Panc1 (cell line): ENCODE measurements around the gene LETMD1. TPM values are rescaled to one million over a fixed set of nuclear protein-coding genes. Genes with fewer than 3 reads are reported as not detected.
A peak's percentile ranks its signal among the peaks of the same experiment; 100 is the strongest.
"Not testable (repeated sequence)": the region's sequence is repeated elsewhere in the genome, so short reads cannot be mapped to it uniquely, and the experiment has no call there.

Experiments
- ATAC-seq: fragments of 200-7000 bp; cut with Tn5 transposase; 2 replicates; pipeline ENCODE4 v1.9.1; 2020; ENCODE audit warnings: mild to moderate bottlenecking, moderate library complexity
- BruUV-seq: library from RNA; stranded (reverse); fragments of 400-500 nt; replicated peaks from 2 replicates; lab custom pipeline; 2021; lab: Mats Ljungman, UMichigan
- CTCF ChIA-PET: fragments of 300-600 bp; sonication (Branson Sonifier 250); formaldehyde crosslinking; loops from one replicate; lab custom pipeline; 2022; ENCODE audit warnings: antibody characterized with exemption; lab: Charles Lee
- POLR2A ChIA-PET: fragments of 300-600 bp; sonication (Branson Sonifier 250); formaldehyde crosslinking; loops from one replicate; lab custom pipeline; 2022; ENCODE audit warnings: antibody characterized with exemption; lab: Charles Lee
- DNase-seq: peaks from one replicate; pipeline ENCODE4 v3.0.0-alpha.2; 2010; ENCODE audit warnings: low read depth, low spot score
- H3K27ac ChIP-seq: 2 replicates; pipeline ENCODE4 v1.5.1; 2011; ENCODE audit warnings: mild to moderate bottlenecking, low read length, inconsistent platforms
- H3K27me3 ChIP-seq: fragments of 200-500 bp; sonication (Bioruptor generic); 2 replicates; pipeline ENCODE4 v1.6.0; 2014; ENCODE audit warnings: low read length, inconsistent platforms; ENCODE audit not compliant: control insufficient read depth, insufficient read depth
- H3K36me3 ChIP-seq: fragments of 200-500 bp; sonication (Bioruptor generic); 2 replicates; pipeline ENCODE4 v1.5.1; 2014; ENCODE audit warnings: inconsistent platforms, mild to moderate bottlenecking, low read length, moderate library complexity; ENCODE audit not compliant: control insufficient read depth, insufficient read depth
- H3K4me1 ChIP-seq: 2 replicates; pipeline ENCODE4 v1.5.1; 2011; ENCODE audit warnings: inconsistent platforms, mild to moderate bottlenecking, low read length, moderate library complexity; ENCODE audit not compliant: control insufficient read depth, insufficient read depth
- H3K4me3 ChIP-seq, 2 experiments: 2 replicates each; pipeline ENCODE4 v1.5.1; 2011 to 2012; ENCODE audit warnings: low read depth in 2 of 2, low read length in 2 of 2, mild to moderate bottlenecking in 2 of 2, inconsistent platforms in 1 of 2, moderate library complexity in 1 of 2
- H3K9me3 ChIP-seq: fragments of 200-500 bp; sonication (Bioruptor generic); 2 replicates; pipeline ENCODE4 v1.5.1; 2014; ENCODE audit warnings: low read depth, mild to moderate bottlenecking, inconsistent platforms, low read length, moderate library complexity; ENCODE audit not compliant: control insufficient read depth, insufficient read depth
- CTCF ChIP-seq: fragments of 450-650 bp; IDR thresholded peaks from 2 replicates; pipeline ENCODE4 v1.5.1; 2017; ENCODE audit warnings: mild to moderate bottlenecking
- POLR2AphosphoS5 ChIP-seq: IDR thresholded peaks from 2 replicates; pipeline ENCODE4 v1.6.1; 2012; ENCODE audit warnings: mild to moderate bottlenecking, low read depth, low read length, moderate library complexity
- REST ChIP-seq, 2 experiments: IDR thresholded peaks; 2 replicates each; pipeline ENCODE4 v1.6.1; 2011 to 2012; ENCODE audit warnings: low read depth in 2 of 2, control low read depth in 1 of 2, low read length in 1 of 2, mild to moderate bottlenecking in 1 of 2, moderate library complexity in 1 of 2; ENCODE audit not compliant: insufficient read depth in 1 of 2
- SIN3A ChIP-seq: IDR thresholded peaks from 2 replicates; pipeline ENCODE4 v1.6.1; 2012; ENCODE audit warnings: low read depth, mild to moderate bottlenecking, low read length, moderate library complexity, borderline replicate concordance; ENCODE audit not compliant: insufficient read depth
- TCF7L2 ChIP-seq: IDR thresholded peaks from 2 replicates; pipeline ENCODE4 v1.6.1; 2011; ENCODE audit warnings: mild to moderate bottlenecking, low read depth, low read length, inconsistent platforms
- in situ Hi-C: cut with HindIII; loops from 2 replicates; pipeline ENCODE4 v1.10.0; 2016; ENCODE audit warnings: low sequenced_read_pairs, low pct_unique_long_range_greater_than_20kb
- intact Hi-C: fragments of 100-400 bp; cut with micrococcal nuclease; formaldehyde crosslinking; loops from one replicate; pipeline ENCODE4 v1.10.0; 2022; ENCODE audit not compliant: unreplicated experiment
- total RNA-seq: library from RNA; stranded (reverse); gene quantifications from one replicate; pipeline ENCODE4 v1.2.1, GENCODE V29; 2021; ENCODE audit not compliant: unreplicated experiment

The LETMD1 gene
- total RNA-seq, 1 experiment from 2014 or later, result 47.9 TPM

GRCh38 chr12:51078866-51079265 lies 30.7 kb downstream of the LETMD1 start:
- POLR2A ChIA-PET, H3K4me1 ChIP-seq, intact Hi-C loops, H3K36me3 ChIP-seq, H3K4me3 ChIP-seq, H3K9me3 ChIP-seq, DNase-seq, H3K27ac ChIP-seq, CTCF ChIA-PET, BruUV-seq, in situ Hi-C loops, H3K27me3 ChIP-seq, ATAC-seq: not testable (repeated sequence)

DNA sequence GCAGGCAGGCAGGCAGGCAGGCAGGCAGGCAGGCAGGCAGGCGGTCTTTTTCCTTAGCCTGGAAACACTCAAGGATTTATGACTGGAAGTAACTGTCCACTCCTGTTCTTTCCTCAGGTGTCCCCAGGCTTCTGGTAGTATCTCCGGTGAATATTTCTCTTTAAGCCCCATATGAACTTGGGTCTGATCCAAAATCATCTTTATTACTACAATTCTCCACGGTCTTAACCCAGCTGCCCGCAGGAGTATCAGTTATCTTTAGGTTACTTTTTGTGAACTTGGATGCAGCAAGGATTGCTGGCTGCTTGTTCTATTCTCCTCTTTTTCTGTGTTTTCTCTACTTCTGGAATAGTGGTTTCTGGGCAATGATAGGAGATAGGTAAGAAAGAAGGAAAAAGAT lies 32.0 kb downstream of the LETMD1 start:
- no TSS peak for BruUV-seq
- ChIA-PET POLR2A (interaction anchor here (0.6 kb wide), 2 partner anchors 24 to 54 kb away, joined by 4 to 6 read pairs; no protein-coding TSS in a partner anchor), CTCF (interaction anchor here (0.6 to 1.1 kb wide), 2 partner anchors 261 to 265 kb away, joined by 3 to 7 read pairs; no protein-coding TSS in a partner anchor)
- Histone ChIP-seq H3K27ac (no peak overlapping the region), H3K9me3 (no peaks in the 10 kb centered on the region), H3K27me3 (no peaks in the 10 kb centered on the region), H3K36me3 (peaks cover 2% of the 10 kb centered on the region; the same call in 1 of the 2 replicates), H3K4me1 (peaks cover 9% of the 10 kb centered on the region), H3K4me3 (no peak overlapping the region)
- ATAC-seq, result no peak
- DNase-seq, result no peak
- in situ Hi-C loops (no loop called here), intact Hi-C loops (loop anchor here (5.0 kb wide), 1 partner anchor 137 kb away; the partner anchor contains the start of gene POU6F1)
- TF ChIP-seq POLR2AphosphoS5 (no peak), CTCF (no peak), TCF7L2 (no peak), REST (IDR thresholded peaks at IDR 0.05; ENCODE audit: insufficient read depth in 1 of 2, low read depth in 2 of 2, low read length in 1 of 2) (no peak), SIN3A (no peak)

DNA sequence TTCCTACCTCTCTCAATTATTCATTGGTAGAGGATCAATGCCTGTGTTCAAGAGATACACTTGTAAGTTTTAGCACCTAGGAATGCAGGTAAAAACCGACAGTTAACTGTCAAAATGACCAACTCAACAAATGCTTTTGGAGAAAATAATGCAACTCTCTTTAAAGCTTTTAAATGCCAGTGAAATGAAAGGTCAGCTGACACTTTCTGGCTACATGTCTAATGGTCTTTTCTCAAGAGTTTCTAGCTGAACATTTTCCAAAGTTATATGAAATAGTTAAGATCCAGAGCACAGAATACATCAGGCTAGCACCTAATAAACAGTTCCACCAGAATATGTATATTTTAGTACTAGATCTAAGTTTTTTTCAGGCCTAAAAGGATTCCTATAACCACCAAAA lies 33.3 kb downstream of the LETMD1 start:
- in situ Hi-C loops, result no loop called here
- no peaks in the 10 kb centered on the region for H3K9me3 ChIP-seq
- intact Hi-C loops, result loop anchor here (5.0 kb wide), 1 partner anchor 136 kb away; the partner anchor contains the start of gene POU6F1
- POLR2A ChIA-PET, result interaction anchor here (0.8 kb wide), 1 partner anchor 17 kb away, joined by 7 read pairs; no protein-coding TSS in a partner anchor
- no peak for ATAC-seq
- BruUV-seq, result no TSS peak
- H3K36me3 ChIP-seq, result peaks cover 2% of the 10 kb centered on the region; the same call in 1 of the 2 replicates
- peaks cover 9% of the 10 kb centered on the region for H3K4me1 ChIP-seq
- no peaks in the 10 kb centered on the region for H3K27me3 ChIP-seq
- H3K27ac ChIP-seq, result no peak overlapping the region
- DNase-seq, result no peak
- H3K4me3 ChIP-seq, result peak overlapping the region in 1 of 2 experiments; percentile 93; a peak in 1 of 4 replicates
- CTCF ChIA-PET, result no interaction called here
- TF ChIP-seq TCF7L2 (no peak), SIN3A (no peak), POLR2AphosphoS5 (no peak), CTCF (no peak), REST (IDR thresholded peaks at IDR 0.05; ENCODE audit: insufficient read depth in 1 of 2, low read depth in 2 of 2, low read length in 1 of 2) (no peak)
